GM21447 (cell line): Measurements from ENCODE around the gene CTAGE4.
A peak's percentile ranks its signal among the peaks of the same experiment; 100 is the strongest.
"Not testable (repeated sequence)": the region's sequence is repeated elsewhere in the genome, so short reads cannot be mapped to it uniquely, and the experiment has no call there.

ENCODE experiments used
- ATAC-seq: cut with Tn5 transposase; IDR thresholded peaks from one replicate; pipeline ENCODE4 v1.9.1; 2021; ENCODE audit not compliant: unreplicated experiment

The CTAGE4 gene

GRCh38 chr7:144183166-144183565 is at the start of gene CTAGE4:
TSS of gene CTAGE4 (plus strand) at chr7:144183466. CDS start at chr7:144183504, 38 bp downstream.
- ATAC-seq, result not testable (repeated sequence)

GRCh38 chr7:144134116-144134515 is 49.1 kb upstream of the CTAGE4 start:
- ATAC-seq, result no peak

GRCh38 chr7:144137501-144137900 is 45.8 kb upstream of the CTAGE4 start:
- ATAC-seq, result no peak

GRCh38 chr7:144142187-144142586 is 41.1 kb upstream of the CTAGE4 start:
- ATAC-seq, result no peak

- no peak for ATAC-seq
Measured at GRCh38 chr7:144144426-144144825, 38.8 kb upstream of the CTAGE4 start.

GRCh38 chr7:144148224-144148827 is 34.9 kb upstream of the CTAGE4 start:
- ATAC-seq, result no peak

- no peak for ATAC-seq
Measured at GRCh38 chr7:144158861-144159260, 24.4 kb upstream of the CTAGE4 start.

- no peak for ATAC-seq
Measured at GRCh38 chr7:144164784-144165183, 18.5 kb upstream of the CTAGE4 start.

GRCh38 chr7:144171594-144172350 is 11.5 kb upstream of the CTAGE4 start:
- ATAC-seq, result not testable (repeated sequence)

- ATAC-seq, result no peak
Measured at GRCh38 chr7:144174613-144175012, 8.7 kb upstream of the CTAGE4 start.

- peak; percentile 96 for ATAC-seq
Measured at GRCh38 chr7:144178380-144179164, 4.7 kb upstream of the CTAGE4 start.

GRCh38 chr7:144179165-144179479 is 4.1 kb upstream of the CTAGE4 start:
- ATAC-seq, result peak; percentile 32

- ATAC-seq, result not testable (repeated sequence)
Measured at GRCh38 chr7:144187848-144188247, 4.6 kb downstream of the CTAGE4 start.

- not testable (repeated sequence) for ATAC-seq
Measured at GRCh38 chr7:144188578-144189171, 5.4 kb downstream of the CTAGE4 start.

- not testable (repeated sequence) for ATAC-seq
Measured at GRCh38 chr7:144193782-144194181, 10.5 kb downstream of the CTAGE4 start.

- ATAC-seq, result not testable (repeated sequence)
Measured at GRCh38 chr7:144194453-144194852, 11.2 kb downstream of the CTAGE4 start.

- peak; percentile 61 for ATAC-seq
Measured at GRCh38 chr7:144195212-144195872, 12.1 kb downstream of the CTAGE4 start, which contains the start of gene ARHGEF35. TSS of gene ARHGEF35 (minus strand) at chr7:144195833. CDS start at chr7:144188383, 7,450 bp downstream.

GRCh38 chr7:144198934-144199333 is 15.7 kb downstream of the CTAGE4 start:
- ATAC-seq, result not testable (repeated sequence)

GRCh38 chr7:144201978-144202377 is 18.7 kb downstream of the CTAGE4 start:
- ATAC-seq, result not testable (repeated sequence)

- not testable (repeated sequence) for ATAC-seq
Measured at GRCh38 chr7:144203086-144203485, 19.8 kb downstream of the CTAGE4 start.

- not testable (repeated sequence) for ATAC-seq
Measured at GRCh38 chr7:144205306-144205705, 22.0 kb downstream of the CTAGE4 start.
